Central memory CD8-positive, alpha-beta T cell (primary cell): Measurements from ENCODE around the gene KATNAL2.
"Not testable (repeated sequence)": the region's sequence is repeated elsewhere in the genome, so short reads cannot be mapped to it uniquely, and the experiment has no call there.

Experiments
- ATAC-seq: fragments of 150-1000 bp; cut with Tn5 transposase; replicated peaks from 2 replicates; pipeline ENCODE4 v1.10.0; 2022; ENCODE audit warnings: mild to moderate bottlenecking, moderate FRiP score, moderate number of reproducible peaks; ENCODE audit not compliant: poor library complexity, severe bottlenecking; ENCODE audit errors: extremely low read depth
- DNase-seq, 2 donors: peaks; one replicate each; pipeline ENCODE4 v3.0.0; 2021; ENCODE audit warnings: low spot score in 2 of 2
- H3K27ac Mint-ChIP-seq: one replicate; pipeline ENCODE4 v1.8.0; 2022; ENCODE audit warnings: low read depth, mild to moderate bottlenecking, moderate library complexity, mixed read lengths
- H3K27me3 Mint-ChIP-seq: one replicate; pipeline ENCODE4 v1.8.0; 2022; ENCODE audit warnings: mixed read lengths
- H3K36me3 Mint-ChIP-seq: one replicate; pipeline ENCODE4 v1.8.0; 2022; ENCODE audit warnings: mild to moderate bottlenecking, moderate library complexity, mixed read lengths; ENCODE audit not compliant: insufficient read depth
- H3K4me1 Mint-ChIP-seq: one replicate; pipeline ENCODE4 v1.8.0; 2022; ENCODE audit warnings: mixed read lengths
- H3K4me3 Mint-ChIP-seq: one replicate; pipeline ENCODE4 v1.8.0; 2022; ENCODE audit warnings: mild to moderate bottlenecking, moderate library complexity, mixed read lengths
- H3K9me3 Mint-ChIP-seq: one replicate; pipeline ENCODE4 v1.8.0; 2022; ENCODE audit warnings: mixed read lengths

The KATNAL2 gene

DNA sequence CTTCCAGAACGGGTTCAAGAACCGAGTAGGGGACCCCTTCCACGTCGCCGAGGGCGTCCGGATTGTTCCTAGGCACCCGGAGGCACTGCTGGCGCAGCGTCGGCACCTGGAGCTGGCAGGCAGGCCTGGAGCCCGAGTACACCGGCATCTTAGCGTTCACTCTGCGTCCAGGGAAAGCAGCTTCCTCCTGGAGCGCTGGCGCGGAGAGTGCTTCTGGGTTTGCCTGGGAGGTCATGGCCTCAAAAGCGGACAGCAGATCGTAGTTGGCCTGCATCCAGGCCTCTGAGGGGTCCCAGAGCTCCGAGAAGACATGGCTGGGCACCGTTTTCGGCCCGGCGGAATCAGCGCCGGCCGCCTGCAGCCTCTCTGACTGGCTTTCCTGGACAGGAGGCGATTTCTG is 111.3 kb downstream of the KATNAL2 start:
- DNase-seq, result peak in 1 of 2 donors; percentile 20
- H3K9me3 Mint-ChIP-seq, H3K4me1 Mint-ChIP-seq, H3K4me3 Mint-ChIP-seq, H3K27me3 Mint-ChIP-seq, ATAC-seq, H3K36me3 Mint-ChIP-seq, H3K27ac Mint-ChIP-seq: not testable (repeated sequence)

DNA sequence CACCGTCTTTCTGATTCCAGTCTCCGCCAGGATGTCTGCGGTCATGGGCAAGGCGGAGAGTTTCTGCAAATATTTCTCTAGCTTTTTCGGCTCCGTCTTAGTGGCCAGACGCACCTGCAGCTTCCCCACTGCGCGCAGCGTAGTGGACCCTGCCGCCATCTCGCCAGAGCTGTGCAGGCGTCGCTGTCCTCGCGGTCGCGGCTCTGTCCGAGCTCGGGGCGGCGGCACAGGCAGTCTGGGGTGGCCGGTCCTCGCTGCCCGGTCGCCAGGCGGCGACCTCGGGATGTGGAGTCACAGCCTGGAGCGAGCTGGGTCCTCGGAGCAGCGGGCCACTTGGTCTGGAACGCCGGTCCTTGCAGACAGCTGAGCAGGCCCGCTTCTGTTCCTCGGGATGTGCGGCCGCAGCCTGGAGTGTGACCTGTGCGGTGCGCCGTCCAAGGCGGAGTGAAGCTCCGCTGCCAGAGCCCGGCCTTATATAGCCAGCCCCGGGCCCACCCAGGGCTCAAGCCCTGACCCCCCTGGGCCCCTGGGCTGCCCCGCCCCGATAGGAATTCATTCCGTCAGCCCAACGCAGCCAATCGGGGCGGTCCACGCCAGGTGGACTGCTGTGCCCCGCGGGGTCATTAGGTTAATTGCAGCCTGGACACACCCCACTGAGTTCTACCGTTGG is 112.4 kb downstream of the KATNAL2 start:
- not testable (repeated sequence) for DNase-seq, H3K27ac Mint-ChIP-seq, H3K4me1 Mint-ChIP-seq, H3K36me3 Mint-ChIP-seq, H3K27me3 Mint-ChIP-seq, H3K4me3 Mint-ChIP-seq, H3K9me3 Mint-ChIP-seq
- peak; percentile 4 for ATAC-seq

DNA sequence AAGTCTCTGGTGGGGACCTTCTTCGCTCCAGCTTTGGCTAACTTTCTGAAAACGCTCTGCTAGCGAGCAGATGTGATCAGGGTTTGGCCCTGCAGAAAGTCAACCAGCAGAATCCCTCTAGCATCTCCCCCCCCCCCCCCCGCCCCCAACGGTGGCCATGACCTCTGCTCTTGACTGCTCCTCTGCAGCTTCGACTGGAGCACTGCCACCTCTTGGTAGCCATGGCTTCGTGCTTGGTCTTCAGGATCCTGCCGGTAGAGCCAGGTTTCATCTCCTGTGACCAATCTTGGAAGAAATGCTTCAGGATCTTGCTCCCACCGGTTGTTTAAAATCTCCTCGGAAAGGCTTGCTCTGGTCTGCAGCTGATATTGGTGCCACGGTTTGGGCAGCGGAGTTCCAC is 113.5 kb downstream of the KATNAL2 start:
- H3K9me3 Mint-ChIP-seq, H3K27me3 Mint-ChIP-seq, H3K27ac Mint-ChIP-seq, ATAC-seq, H3K4me1 Mint-ChIP-seq, DNase-seq, H3K4me3 Mint-ChIP-seq, H3K36me3 Mint-ChIP-seq: not testable (repeated sequence)

GRCh38 chr18:47032945-47033344 is 115.5 kb downstream of the KATNAL2 start:
- no peak for DNase-seq
- H3K4me1 Mint-ChIP-seq, result no peaks in the 10 kb centered on the region
- no peaks in the 10 kb centered on the region for H3K9me3 Mint-ChIP-seq
- peaks cover 7% of the 10 kb centered on the region for H3K27me3 Mint-ChIP-seq
- no peak overlapping the region for H3K27ac Mint-ChIP-seq
- H3K4me3 Mint-ChIP-seq, result no peak overlapping the region
- H3K36me3 Mint-ChIP-seq, result no peaks in the 10 kb centered on the region
- no peak for ATAC-seq

- DNase-seq, H3K4me3 Mint-ChIP-seq, H3K27ac Mint-ChIP-seq, ATAC-seq, H3K9me3 Mint-ChIP-seq, H3K36me3 Mint-ChIP-seq, H3K4me1 Mint-ChIP-seq: not testable (repeated sequence)
- peaks cover 23% of the 10 kb centered on the region for H3K27me3 Mint-ChIP-seq
Measured at GRCh38 chr18:47034591-47034990, 117.2 kb downstream of the KATNAL2 start.

- DNase-seq (no peak), ATAC-seq (no peak)
- no peak within 1 kb of the TSS for H3K27ac Mint-ChIP-seq
- no peaks in the 10 kb centered on the region for H3K9me3 Mint-ChIP-seq
- peaks cover 29% of the 10 kb centered on the region for H3K27me3 Mint-ChIP-seq
- no peak within 1 kb of the TSS for H3K4me3 Mint-ChIP-seq
- no peaks in the 10 kb centered on the region for H3K4me1 Mint-ChIP-seq
- H3K36me3 Mint-ChIP-seq, result no peaks in the 10 kb centered on the region
Measured at GRCh38 chr18:47035156-47035671, 117.8 kb downstream of the KATNAL2 start, which contains the start of gene ELOA2. Gene ELOA2 (minus strand): TSS chr18:47035621. CDS start chr18:47035264, 357 bp downstream.

DNA sequence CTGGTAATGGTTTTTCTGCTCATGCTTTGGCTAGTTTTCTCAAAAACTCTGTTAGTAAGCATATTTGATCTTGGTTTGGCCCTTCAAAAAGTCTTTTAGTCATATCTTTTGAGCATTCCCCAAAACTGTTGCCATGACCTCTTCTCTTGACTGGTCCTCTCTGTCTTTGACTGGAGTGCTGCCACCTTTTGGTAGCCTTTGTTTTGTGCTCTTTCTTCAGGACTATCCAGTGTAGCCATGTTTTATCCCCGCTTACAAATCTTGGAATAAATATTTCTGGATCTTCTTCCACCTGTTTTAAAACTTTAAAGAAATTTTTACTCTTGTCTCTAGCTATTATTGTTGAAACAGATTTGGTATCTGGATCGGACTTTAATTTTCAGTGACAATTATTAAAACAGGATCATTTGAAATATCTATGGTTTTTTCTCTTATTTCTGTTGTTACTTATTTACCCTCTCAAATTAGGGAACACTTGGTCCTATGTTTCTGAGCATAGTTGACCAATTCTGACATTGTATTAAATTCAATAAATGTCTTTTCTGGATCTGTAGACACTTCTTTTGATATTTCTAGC is 119.0 kb downstream of the KATNAL2 start:
- Mint-ChIP-seq H3K27me3 (peaks cover 36% of the 10 kb centered on the region), H3K9me3 (no peaks in the 10 kb centered on the region), H3K36me3 (no peaks in the 10 kb centered on the region), H3K4me3 (no peak overlapping the region), H3K4me1 (no peaks in the 10 kb centered on the region), H3K27ac (no peak overlapping the region)
- no peak for ATAC-seq
- DNase-seq, result no peak

GRCh38 chr18:47036927-47037578 is 119.7 kb downstream of the KATNAL2 start:
- no peaks in the 10 kb centered on the region for H3K36me3 Mint-ChIP-seq
- no peak overlapping the region for H3K4me3 Mint-ChIP-seq
- H3K4me1 Mint-ChIP-seq, result no peaks in the 10 kb centered on the region
- peaks cover 42% of the 10 kb centered on the region for H3K27me3 Mint-ChIP-seq
- DNase-seq, result no peak
- no peaks in the 10 kb centered on the region for H3K9me3 Mint-ChIP-seq
- no peak for ATAC-seq
- H3K27ac Mint-ChIP-seq, result no peak overlapping the region

GRCh38 chr18:47040982-47041381 is 123.6 kb downstream of the KATNAL2 start:
- ATAC-seq (no peak), DNase-seq (no peak)
- Mint-ChIP-seq H3K36me3 (no peaks in the 10 kb centered on the region), H3K9me3 (no peaks in the 10 kb centered on the region), H3K4me1 (no peaks in the 10 kb centered on the region), H3K4me3 (no peak overlapping the region), H3K27me3 (peaks cover 54% of the 10 kb centered on the region), H3K27ac (no peak overlapping the region)

- no peak for DNase-seq
- Mint-ChIP-seq H3K27ac (no peak overlapping the region), H3K4me3 (no peak overlapping the region), H3K27me3 (peaks cover 23% of the 10 kb centered on the region), H3K9me3 (no peaks in the 10 kb centered on the region), H3K4me1 (no peaks in the 10 kb centered on the region), H3K36me3 (no peaks in the 10 kb centered on the region)
- no peak for ATAC-seq
Measured at GRCh38 chr18:47050468-47050867, 133.1 kb downstream of the KATNAL2 start.

GRCh38 chr18:47054369-47054768 is 137.0 kb downstream of the KATNAL2 start:
- no peaks in the 10 kb centered on the region for H3K36me3 Mint-ChIP-seq

GRCh38 chr18:47062471-47062870 is 145.1 kb downstream of the KATNAL2 start:
- Mint-ChIP-seq H3K4me1 (no peaks in the 10 kb centered on the region), H3K9me3 (no peaks in the 10 kb centered on the region), H3K4me3 (no peak overlapping the region), H3K27ac (no peak overlapping the region), H3K27me3 (no peaks in the 10 kb centered on the region), H3K36me3 (peaks cover 3% of the 10 kb centered on the region)
- ATAC-seq (no peak), DNase-seq (no peak)

More at GRCh38 chr18:47054369-47054768, 137.0 kb downstream of the KATNAL2 start:
- DNase-seq, result no peak
- Mint-ChIP-seq H3K27ac (no peak overlapping the region), H3K4me1 (no peaks in the 10 kb centered on the region), H3K4me3 (no peak overlapping the region), H3K27me3 (peaks cover 9% of the 10 kb centered on the region), H3K9me3 (no peaks in the 10 kb centered on the region)
- no peak for ATAC-seq

DNA sequence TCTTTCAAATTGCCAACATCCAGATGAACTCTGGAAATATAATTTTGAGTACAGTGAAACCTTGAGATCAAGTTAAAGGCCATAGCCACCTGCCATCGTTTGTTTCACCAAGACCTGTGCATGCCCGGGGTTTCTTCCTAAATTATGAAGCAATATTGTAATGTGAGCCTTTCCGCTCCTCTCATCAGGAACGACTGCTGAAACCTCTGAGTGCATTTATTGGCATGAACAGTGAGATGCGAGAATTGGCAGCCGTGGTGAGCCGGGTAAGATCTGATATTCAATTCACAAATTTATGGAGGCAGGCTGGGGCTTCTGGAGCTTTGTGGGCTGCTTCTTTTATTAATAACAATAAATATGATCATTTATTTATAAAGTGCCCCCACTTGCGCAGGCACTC is 145.7 kb downstream of the KATNAL2 start:
- no peaks in the 10 kb centered on the region for H3K9me3 Mint-ChIP-seq
- H3K27me3 Mint-ChIP-seq, result peaks cover under 1% of the 10 kb centered on the region
- DNase-seq (no peak), ATAC-seq (no peak)
- peaks cover 3% of the 10 kb centered on the region for H3K36me3 Mint-ChIP-seq
- no peaks in the 10 kb centered on the region for H3K4me1 Mint-ChIP-seq
- no peak overlapping the region for H3K27ac Mint-ChIP-seq
- H3K4me3 Mint-ChIP-seq, result no peak overlapping the region
